Endothelial cell of umbilical vein (primary cell): ENCODE results near the gene TLR1. TPM values are rescaled to one million over a fixed set of nuclear protein-coding genes. Genes with fewer than 3 reads are reported as not detected.
"Not testable (repeated sequence)": the region's sequence is repeated elsewhere in the genome, so short reads cannot be mapped to it uniquely, and the experiment has no call there.

Experiments used
- BruUV-seq: library from RNA; stranded (reverse); fragments of 400-500 nt; replicated peaks from 2 replicates; lab custom pipeline; 2021; lab: Mats Ljungman, UMichigan
- CTCF ChIA-PET: fragments of 300-600, 350-600 bp; sonication (Branson Sonifier 250); formaldehyde crosslinking; loops from one replicate; lab custom pipeline; 2021; ENCODE audit warnings: antibody characterized with exemption, inconsistent platforms; lab: Charles Lee
- POLR2A ChIA-PET: fragments of 300-600, 350-600 bp; sonication (Branson Sonifier 250); formaldehyde crosslinking; loops from one replicate; lab custom pipeline; 2021; ENCODE audit warnings: antibody characterized with exemption, inconsistent platforms; lab: Charles Lee
- DNase-seq: peaks from one replicate; pipeline ENCODE4 v3.0.0-alpha.2; 2011; ENCODE audit warnings: low read depth, low spot score
- FAIRE-seq: peaks from 2 replicates; lab custom pipeline; 2011; peaks lifted over from hg19 to GRCh38; lab: Jason Lieb, UNC
- H2AFZ ChIP-seq: 2 replicates; pipeline ENCODE4 v1.6.0; 2012; ENCODE audit warnings: low read depth, low read length, control low read depth, inconsistent platforms
- H3K27ac ChIP-seq: 2 replicates; pipeline ENCODE4 v1.5.1; 2011; ENCODE audit warnings: low read depth, mild to moderate bottlenecking, control low read depth, low read length, moderate library complexity; ENCODE audit not compliant: insufficient read depth
- H3K27me3 ChIP-seq, 2 experiments: 2 replicates each; pipeline versions ENCODE4 v1.6.0 to v1.6.1; 2011; ENCODE audit warnings: low read length in 2 of 2, mixed read lengths in 1 of 2; ENCODE audit not compliant: control insufficient read depth in 2 of 2, insufficient read depth in 2 of 2
- H3K36me3 ChIP-seq, 2 experiments: 2 replicates in 1 of 2; 3 replicates in 1 of 2; pipeline ENCODE4 v1.5.1; 2011; ENCODE audit warnings: low read length in 2 of 2, mild to moderate bottlenecking in 1 of 2, moderate library complexity in 1 of 2; ENCODE audit not compliant: control insufficient read depth in 2 of 2, insufficient read depth in 2 of 2; ENCODE audit errors: extremely low read depth in 1 of 2
- H3K4me1 ChIP-seq: 3 replicates; pipeline ENCODE4 v1.5.1; 2011; ENCODE audit warnings: mild to moderate bottlenecking, low read length; ENCODE audit not compliant: control insufficient read depth, insufficient read depth; ENCODE audit errors: extremely low read depth
- H3K4me2 ChIP-seq: 2 replicates; pipeline ENCODE4 v1.6.1; 2011; ENCODE audit warnings: low read length, control low read depth, mixed read lengths; ENCODE audit not compliant: insufficient read depth
- H3K4me3 ChIP-seq, 3 experiments: fragments of 200-600 bp in 1 of 3; sonication (generic), shearing (Covaris generic) in 1 of 3; replicated peaks in 1 of 3; 2 replicates each; pipeline ENCODE4 v1.5.1; 2011 to 2016; ENCODE audit warnings: control low read depth in 3 of 3, low read length in 3 of 3, mild to moderate bottlenecking in 2 of 3, inconsistent platforms in 1 of 3, low read depth in 1 of 3, moderate library complexity in 1 of 3; ENCODE audit not compliant: insufficient read depth in 1 of 3
- H3K79me2 ChIP-seq: 2 replicates; pipeline ENCODE4 v1.6.0; 2012; ENCODE audit warnings: low read length, inconsistent platforms; ENCODE audit not compliant: control insufficient read depth, insufficient read depth
- H3K9ac ChIP-seq: replicated peaks from 2 replicates; pipeline ENCODE3; 2011; ENCODE audit warnings: low read length, control low read depth; ENCODE audit not compliant: insufficient read depth; ENCODE audit errors: extremely low read depth
- H3K9me1 ChIP-seq: replicated peaks from 3 replicates; pipeline ENCODE4 v1.6.0; 2011; ENCODE audit warnings: mild to moderate bottlenecking, low read length; ENCODE audit not compliant: control insufficient read depth, insufficient read depth; ENCODE audit errors: extremely low read depth
- H3K9me3 ChIP-seq: replicated peaks from 2 replicates; pipeline ENCODE4 v1.5.1; 2012; ENCODE audit warnings: low read length, inconsistent platforms; ENCODE audit not compliant: control insufficient read depth, insufficient read depth
- H4K20me1 ChIP-seq: replicated peaks from 2 replicates; pipeline ENCODE3; 2011; ENCODE audit warnings: mild to moderate bottlenecking, low read length; ENCODE audit not compliant: control insufficient read depth, insufficient read depth; ENCODE audit errors: extremely low read depth
- CTCF ChIP-seq, 2 donors: IDR thresholded peaks; 1 replicate in 1 of 2; 2 replicates in 1 of 2; pipeline ENCODE4 v1.5.1; 2011; ENCODE audit warnings: low read length in 2 of 2, mild to moderate bottlenecking in 2 of 2, moderate library complexity in 2 of 2, control low read depth in 1 of 2, inconsistent platforms in 1 of 2, low read depth in 1 of 2; ENCODE audit not compliant: insufficient read depth in 1 of 2; ENCODE audit errors: extremely low read depth in 1 of 2
- EZH2 ChIP-seq: IDR thresholded peaks from 2 replicates; pipeline ENCODE4 v1.6.1; 2012; ENCODE audit warnings: borderline replicate concordance, low read depth, mild to moderate bottlenecking, moderate library complexity, low read length, inconsistent platforms; ENCODE audit not compliant: severe bottlenecking
- FOS ChIP-seq: IDR thresholded peaks from 2 replicates; pipeline ENCODE4 v1.6.1; 2011; ENCODE audit warnings: mild to moderate bottlenecking, low read length, moderate library complexity, borderline replicate concordance; ENCODE audit not compliant: insufficient read depth
- GATA2 ChIP-seq: IDR thresholded peaks from 2 replicates; pipeline ENCODE4 v1.7.0; 2011; ENCODE audit warnings: low read depth, mild to moderate bottlenecking, moderate library complexity, mixed read lengths, low read length; ENCODE audit not compliant: insufficient read length, insufficient read depth
- JUN ChIP-seq: IDR thresholded peaks from 2 replicates; pipeline ENCODE4 v1.6.1; 2011; ENCODE audit warnings: borderline replicate concordance, low read depth; ENCODE audit not compliant: insufficient read length, insufficient read depth
- MAX ChIP-seq: IDR thresholded peaks from 2 replicates; pipeline ENCODE4 v1.6.1; 2011; ENCODE audit not compliant: insufficient read depth, insufficient read length
- MYC ChIP-seq: IDR thresholded peaks from one replicate; pipeline ENCODE4 v1.6.1; 2011; ENCODE audit warnings: mild to moderate bottlenecking, low read depth, low read length
- POLR2A ChIP-seq: IDR thresholded peaks from 2 replicates; pipeline ENCODE4 v1.6.1; 2012; ENCODE audit warnings: low read depth, mild to moderate bottlenecking, control low read depth, low read length
- POLR2AphosphoS5 ChIP-seq: IDR thresholded peaks from 2 replicates; pipeline ENCODE4 v1.6.1; 2012; ENCODE audit warnings: low read depth, mild to moderate bottlenecking, control low read depth, low read length, moderate library complexity; ENCODE audit not compliant: insufficient read depth
- dilution Hi-C: fragments of 300-500 bp; cut with MboI; formaldehyde crosslinking; loops from one replicate; pipeline ENCODE4 v1.15.0; 2019; ENCODE audit warnings: low sequenced_read_pairs; ENCODE audit not compliant: extremely low pct_ligation_motif_present
- intact Hi-C: fragments of 100-400 bp; cut with micrococcal nuclease; formaldehyde crosslinking; loops from one replicate; pipeline ENCODE4 v1.10.0; 2022
- polyA plus RNA-seq, 4 experiments: library from polyadenylated mRNA; depleted of rRNA in 3 of 4; stranded (reverse) in 3 of 4; unstranded in 1 of 4; fragments of >200 nt; gene quantifications; 2 replicates each; pipeline versions ENCODE4 v1.2.1 to v1.2.3, GENCODE V29; 2011 to 2012; ENCODE audit warnings: missing spikeins in 1 of 4
- total RNA-seq: library from RNA; stranded (reverse); gene quantifications from 2 replicates; pipeline ENCODE4 v1.2.3, GENCODE V29; 2021

TLR1 gene
- total and polyA plus RNA-seq, 2 donors (not counting 3 experiments of a cell fraction or from before 2014, with no cell fraction given) = 0.81 to 2.7 TPM

- peaks cover 5 to 12% of the 10 kb centered on the region in 2 experiments for H3K27me3 ChIP-seq
- CTCF ChIA-PET = interaction anchor here (1.4 to 1.5 kb wide), 2 partner anchors 16 to 587 kb away, joined by 5 read pairs; partner anchors contain the start of gene TLR10
- H3K36me3 ChIP-seq, H3K4me1 ChIP-seq, H3K9ac ChIP-seq, H3K9me1 ChIP-seq, dilution Hi-C loops, FAIRE-seq, H2AFZ ChIP-seq, H3K27ac ChIP-seq, H3K79me2 ChIP-seq, DNase-seq, POLR2A ChIA-PET, H4K20me1 ChIP-seq, H3K4me2 ChIP-seq, intact Hi-C loops, H3K9me3 ChIP-seq, H3K4me3 ChIP-seq, BruUV-seq: not testable (repeated sequence)
Observed at GRCh38 chr4:38766940-38767339, 37.7 kb downstream of the TLR1 start.

- ChIA-PET CTCF (interaction anchor here (1.3 to 2.0 kb wide), 5 partner anchors 17 to 586 kb away, joined by 3 to 5 read pairs (median 5); partner anchors contain the start of gene TLR10), POLR2A (no interaction called here)
- Histone ChIP-seq H3K4me3 (no peak overlapping the region), H3K9me1 (no peaks in the 10 kb centered on the region), H3K79me2 (no peaks in the 10 kb centered on the region), H3K4me1 (no peaks in the 10 kb centered on the region), H3K9me3 (no peaks in the 10 kb centered on the region), H3K36me3 (no peaks in the 10 kb centered on the region), H2AFZ (no peak overlapping the region), H4K20me1 (no peaks in the 10 kb centered on the region), H3K4me2 (no peak overlapping the region), H3K27me3 (peaks cover 5 to 9% of the 10 kb centered on the region in 2 experiments), H3K27ac (no peak overlapping the region), H3K9ac (no peak overlapping the region)
- FAIRE-seq = no peak
- no peak for DNase-seq
- BruUV-seq = no TSS peak
- TF ChIP-seq POLR2AphosphoS5 (no peak), JUN (no peak), MYC (no peak), EZH2 (no peak), FOS (no peak), CTCF (IDR thresholded peaks at IDR 0.05; ENCODE audit: extremely low read depth in 1 of 2, insufficient read depth in 1 of 2, low read depth in 1 of 2, low read length in 2 of 2) (no peak), POLR2A (no peak), GATA2 (no peak), MAX (no peak)
- intact Hi-C loops (no loop called here), dilution Hi-C loops (no loop called here)
Observed at GRCh38 chr4:38765382-38765781, 39.2 kb downstream of the TLR1 start.
